ENCODE measurements around the gene PRPF31.

DNA sequence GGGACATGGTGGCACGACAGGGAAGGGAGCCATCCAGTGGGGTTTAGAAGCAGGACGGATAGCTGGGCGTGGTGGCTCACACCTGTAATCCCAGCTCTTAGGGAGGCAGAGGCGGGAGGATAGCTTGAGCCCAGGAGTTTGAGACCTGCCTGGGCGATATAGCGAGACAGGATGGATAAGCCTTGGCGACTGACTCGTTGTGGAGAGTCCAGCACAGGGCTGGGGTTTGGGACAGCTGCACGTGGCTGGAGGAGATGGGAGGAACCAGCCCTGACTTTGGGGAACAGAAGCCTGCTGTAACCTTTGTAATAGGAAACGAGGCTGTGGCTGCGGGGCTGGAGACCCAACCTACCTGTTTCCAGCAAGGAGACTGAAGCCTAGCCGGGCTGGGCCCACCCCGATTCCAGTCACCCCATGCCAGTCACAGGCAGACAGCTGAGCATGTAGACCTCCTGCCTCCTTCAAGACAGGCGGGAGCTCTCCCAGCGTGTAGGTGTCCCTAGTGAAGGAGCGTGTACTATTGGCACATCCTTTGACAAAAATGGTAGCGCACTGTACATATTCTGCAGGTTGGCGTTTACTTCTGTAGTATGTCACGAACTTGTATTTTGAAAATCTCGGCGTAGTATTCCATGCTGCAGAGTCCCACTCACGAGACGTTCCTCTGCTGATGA is 35.9 kb downstream of the PRPF31 start:
- TF ChIP-seq, protein P1, sequence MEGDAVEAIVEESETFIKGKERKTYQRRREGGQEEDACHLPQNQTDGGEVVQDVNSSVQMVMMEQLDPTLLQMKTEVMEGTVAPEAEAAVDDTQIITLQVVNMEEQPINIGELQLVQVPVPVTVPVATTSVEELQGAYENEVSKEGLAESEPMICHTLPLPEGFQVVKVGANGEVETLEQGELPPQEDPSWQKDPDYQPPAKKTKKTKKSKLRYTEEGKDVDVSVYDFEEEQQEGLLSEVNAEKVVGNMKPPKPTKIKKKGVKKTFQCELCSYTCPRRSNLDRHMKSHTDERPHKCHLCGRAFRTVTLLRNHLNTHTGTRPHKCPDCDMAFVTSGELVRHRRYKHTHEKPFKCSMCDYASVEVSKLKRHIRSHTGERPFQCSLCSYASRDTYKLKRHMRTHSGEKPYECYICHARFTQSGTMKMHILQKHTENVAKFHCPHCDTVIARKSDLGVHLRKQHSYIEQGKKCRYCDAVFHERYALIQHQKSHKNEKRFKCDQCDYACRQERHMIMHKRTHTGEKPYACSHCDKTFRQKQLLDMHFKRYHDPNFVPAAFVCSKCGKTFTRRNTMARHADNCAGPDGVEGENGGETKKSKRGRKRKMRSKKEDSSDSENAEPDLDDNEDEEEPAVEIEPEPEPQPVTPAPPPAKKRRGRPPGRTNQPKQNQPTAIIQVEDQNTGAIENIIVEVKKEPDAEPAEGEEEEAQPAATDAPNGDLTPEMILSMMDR (IDR thresholded peaks at IDR 0.05; ENCODE audit: insufficient read depth, low read length): no peak
- TF ChIP-seq REST (IDR thresholded peaks at IDR 0.05; ENCODE audit: insufficient replicate concordance, low read depth) (no peak), SPI1 (IDR thresholded peaks at IDR 0.05; ENCODE audit: borderline replicate concordance, low read depth) (no peak)

Data from HL-60 (cell line).